GM06990 (cell line): ENCODE data around the gene HEPHL1.

Experiments used
- DNase-seq: peaks from one replicate; pipeline ENCODE4 v3.0.0-alpha.2; 2011; ENCODE audit not compliant: insufficient read length; ENCODE audit errors: extremely low read depth
- H3K27me3 ChIP-seq: replicated peaks from 2 replicates; pipeline ENCODE4 v1.6.0; 2011; ENCODE audit warnings: low read length; ENCODE audit not compliant: control insufficient read depth, insufficient read depth
- H3K36me3 ChIP-seq: 2 replicates; pipeline ENCODE4 v1.5.1; 2011; ENCODE audit warnings: low read length; ENCODE audit not compliant: control insufficient read depth, insufficient read depth
- H3K4me3 ChIP-seq: replicated peaks from 2 replicates; pipeline ENCODE4 v1.5.1; 2011; ENCODE audit warnings: low read depth, mild to moderate bottlenecking, control low read depth, low read length
- TF ChIP-seq, protein P1 (sequence below): IDR thresholded peaks from 2 replicates; pipeline ENCODE4 v1.5.1; 2011; ENCODE audit warnings: low read length, control low read depth, mild to moderate bottlenecking, inconsistent platforms; ENCODE audit not compliant: insufficient read depth, poor library complexity, severe bottlenecking

HEPHL1 gene

GRCh38 chr11:93983542-93984195 is 37.5 kb upstream of the HEPHL1 start:
- TF ChIP-seq, protein P1, sequence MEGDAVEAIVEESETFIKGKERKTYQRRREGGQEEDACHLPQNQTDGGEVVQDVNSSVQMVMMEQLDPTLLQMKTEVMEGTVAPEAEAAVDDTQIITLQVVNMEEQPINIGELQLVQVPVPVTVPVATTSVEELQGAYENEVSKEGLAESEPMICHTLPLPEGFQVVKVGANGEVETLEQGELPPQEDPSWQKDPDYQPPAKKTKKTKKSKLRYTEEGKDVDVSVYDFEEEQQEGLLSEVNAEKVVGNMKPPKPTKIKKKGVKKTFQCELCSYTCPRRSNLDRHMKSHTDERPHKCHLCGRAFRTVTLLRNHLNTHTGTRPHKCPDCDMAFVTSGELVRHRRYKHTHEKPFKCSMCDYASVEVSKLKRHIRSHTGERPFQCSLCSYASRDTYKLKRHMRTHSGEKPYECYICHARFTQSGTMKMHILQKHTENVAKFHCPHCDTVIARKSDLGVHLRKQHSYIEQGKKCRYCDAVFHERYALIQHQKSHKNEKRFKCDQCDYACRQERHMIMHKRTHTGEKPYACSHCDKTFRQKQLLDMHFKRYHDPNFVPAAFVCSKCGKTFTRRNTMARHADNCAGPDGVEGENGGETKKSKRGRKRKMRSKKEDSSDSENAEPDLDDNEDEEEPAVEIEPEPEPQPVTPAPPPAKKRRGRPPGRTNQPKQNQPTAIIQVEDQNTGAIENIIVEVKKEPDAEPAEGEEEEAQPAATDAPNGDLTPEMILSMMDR, result no peak
- no peak for DNase-seq
- H3K27me3 ChIP-seq, result no peaks in the 10 kb centered on the region; the same call in 1 of the 2 replicates
- H3K4me3 ChIP-seq, result no peak overlapping the region
- no peaks in the 10 kb centered on the region for H3K36me3 ChIP-seq

DNA sequence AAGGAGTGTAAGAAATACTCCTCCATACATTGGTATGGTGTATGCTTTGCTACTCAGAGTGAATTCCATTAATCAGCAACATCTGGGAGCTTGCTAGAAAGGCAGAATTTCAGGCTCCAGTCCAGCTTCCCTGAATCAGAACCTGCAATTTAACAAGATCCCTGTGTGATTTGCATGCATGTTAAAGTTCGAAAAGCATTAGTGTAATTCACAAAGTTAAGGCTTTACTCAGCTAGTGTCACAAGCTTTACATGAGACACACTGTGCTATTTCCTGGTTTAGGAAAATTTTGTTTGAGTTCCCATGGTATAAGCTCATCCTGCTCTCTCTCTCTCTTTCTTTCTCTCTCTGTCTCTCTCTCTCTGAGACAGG is 37.0 kb upstream of the HEPHL1 start:
- Histone ChIP-seq H3K36me3 (no peaks in the 10 kb centered on the region), H3K27me3 (no peaks in the 10 kb centered on the region; the same call in 1 of the 2 replicates), H3K4me3 (no peak overlapping the region)
- DNase-seq, result no peak
- TF ChIP-seq, protein P1, result no peak

GRCh38 chr11:93984936-93985335 is 36.2 kb upstream of the HEPHL1 start:
- no peak for DNase-seq
- TF ChIP-seq, protein P1, result no peak
- Histone ChIP-seq H3K4me3 (no peak overlapping the region), H3K36me3 (no peaks in the 10 kb centered on the region), H3K27me3 (no peaks in the 10 kb centered on the region; the same call in 1 of the 2 replicates)

- Histone ChIP-seq H3K36me3 (no peaks in the 10 kb centered on the region), H3K27me3 (no peaks in the 10 kb centered on the region), H3K4me3 (no peak overlapping the region)
- TF ChIP-seq, protein P1, result no peak
- DNase-seq, result no peak
Measured at GRCh38 chr11:93986716-93987115, 34.4 kb upstream of the HEPHL1 start.

- H3K27me3 ChIP-seq, result no peaks in the 10 kb centered on the region
- no peak overlapping the region for H3K4me3 ChIP-seq
- no peaks in the 10 kb centered on the region for H3K36me3 ChIP-seq
- no peak for DNase-seq
- TF ChIP-seq, protein P1, result no peak
Measured at GRCh38 chr11:93988455-93988854, 32.7 kb upstream of the HEPHL1 start.

DNA sequence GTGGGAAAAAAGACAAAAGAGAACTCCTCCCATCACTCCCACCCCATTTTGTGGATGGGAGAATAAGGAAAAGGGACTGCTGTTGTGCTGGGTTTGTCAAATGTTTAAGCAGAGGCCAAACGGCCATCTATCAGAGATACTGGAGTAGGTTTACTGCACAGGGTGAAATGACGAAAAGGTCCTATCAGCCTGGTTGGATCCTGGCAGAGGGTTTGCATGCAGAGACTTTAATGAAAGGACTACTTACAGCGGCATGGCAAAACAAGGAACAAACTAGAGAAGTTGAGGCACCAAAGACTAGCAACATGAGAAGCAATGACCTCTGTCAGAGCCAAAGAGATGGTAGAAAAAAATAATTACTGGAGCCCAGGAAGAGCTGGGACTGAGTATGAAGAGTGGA is 32.2 kb upstream of the HEPHL1 start:
- TF ChIP-seq, protein P1, result no peak
- Histone ChIP-seq H3K27me3 (no peaks in the 10 kb centered on the region), H3K36me3 (no peaks in the 10 kb centered on the region), H3K4me3 (no peak overlapping the region)
- DNase-seq, result no peak
